HG03469 (cell line): Measurements from ENCODE around the gene EBF3.

Experiments used
- ATAC-seq: cut with Tn5 transposase; IDR thresholded peaks from one replicate; pipeline ENCODE4 v1.9.1; 2021; ENCODE audit warnings: mild to moderate bottlenecking, moderate library complexity, moderate number of reproducible peaks; ENCODE audit not compliant: unreplicated experiment

EBF3 gene

GRCh38 chr10:129945941-129946760, 17.9 kb downstream of the EBF3 start:
- ATAC-seq, result no peak

- ATAC-seq, result no peak
Measured at GRCh38 chr10:129945526-129945925, 18.5 kb downstream of the EBF3 start.

- no peak for ATAC-seq
Measured at GRCh38 chr10:129945064-129945463, 19.0 kb downstream of the EBF3 start.

- no peak for ATAC-seq
Measured at GRCh38 chr10:129944456-129944855, 19.6 kb downstream of the EBF3 start.

- no peak for ATAC-seq
Measured at GRCh38 chr10:129942936-129943715, 20.9 kb downstream of the EBF3 start.

GRCh38 chr10:129942391-129942790, 21.7 kb downstream of the EBF3 start:
- no peak for ATAC-seq

GRCh38 chr10:129942019-129942277, 22.1 kb downstream of the EBF3 start:
- no peak for ATAC-seq

- no peak for ATAC-seq
Measured at GRCh38 chr10:129941199-129942018, 22.7 kb downstream of the EBF3 start.

GRCh38 chr10:129940617-129941198, 23.4 kb downstream of the EBF3 start:
- ATAC-seq, result no peak

- no peak for ATAC-seq
Measured at GRCh38 chr10:129939416-129940275, 24.4 kb downstream of the EBF3 start.

GRCh38 chr10:129938460-129938859, 25.6 kb downstream of the EBF3 start:
- ATAC-seq, result no peak

GRCh38 chr10:129937351-129937751, 26.7 kb downstream of the EBF3 start:
- no peak for ATAC-seq

- ATAC-seq, result no peak
Measured at GRCh38 chr10:129936923-129937300, 27.2 kb downstream of the EBF3 start.

GRCh38 chr10:129936266-129936922, 27.7 kb downstream of the EBF3 start:
- no peak for ATAC-seq

GRCh38 chr10:129935867-129936152, 28.3 kb downstream of the EBF3 start:
- ATAC-seq, result no peak

- ATAC-seq, result no peak
Measured at GRCh38 chr10:129935102-129935866, 28.8 kb downstream of the EBF3 start.

GRCh38 chr10:129934196-129934925, 29.7 kb downstream of the EBF3 start:
- ATAC-seq, result no peak

- ATAC-seq, result no peak
Measured at GRCh38 chr10:129933456-129934092, 30.5 kb downstream of the EBF3 start.
